KBM-7 (cell line): ENCODE data around the gene LHFPL6.

ENCODE experiments used
- DNase-seq: peaks from one replicate; pipeline ENCODE4 v3.0.0-alpha.2; 2015
- in situ Hi-C: fragments of 300-500 bp; cut with MboI; formaldehyde crosslinking; loops from 2 replicates; pipeline ENCODE4 v1.14.3; 2020; ENCODE audit warnings: low sequenced_read_pairs, low pct_unique_long_range_greater_than_20kb, mixed read lengths

LHFPL6 gene

GRCh38 chr13:39310961-39311360 lies 292.0 kb downstream of the LHFPL6 start:
- in situ Hi-C loops = no loop called here
- no peak for DNase-seq

- in situ Hi-C loops = no loop called here
- DNase-seq = no peak
Observed at GRCh38 chr13:39306639-39307589, 296.1 kb downstream of the LHFPL6 start.

- DNase-seq = no peak
- in situ Hi-C loops = no loop called here
Observed at GRCh38 chr13:39302820-39303219, 300.2 kb downstream of the LHFPL6 start.

- in situ Hi-C loops = no loop called here
Observed at GRCh38 chr13:39298951-39299350, 304.0 kb downstream of the LHFPL6 start.

GRCh38 chr13:39297664-39298171 lies 305.3 kb downstream of the LHFPL6 start:
- in situ Hi-C loops = no loop called here
- DNase-seq = no peak

More at GRCh38 chr13:39298951-39299350, 304.0 kb downstream of the LHFPL6 start:
- no peak for DNase-seq

GRCh38 chr13:39297023-39297422 lies 306.0 kb downstream of the LHFPL6 start:
- in situ Hi-C loops = no loop called here
- no peak for DNase-seq

- no peak for DNase-seq
- in situ Hi-C loops = no loop called here
Observed at GRCh38 chr13:39296193-39296592, 306.8 kb downstream of the LHFPL6 start.
